ENCODE results near the gene GHRL.

- TF ChIP-seq CTCF (IDR thresholded peaks at IDR 0.05; ENCODE audit: low read depth, low read length, poor library complexity, severe bottlenecking) (no peak), EZH2phosphoT487 (IDR thresholded peaks at IDR 0.05; ENCODE audit: borderline replicate concordance, low read length) (no peak)
Observed at GRCh38 chr3:10340476-10340875, 47.7 kb upstream of the GHRL start.
